HL-60 (cell line): ENCODE data around the gene KLHL26.

Experiments
- CTCF ChIP-seq: IDR thresholded peaks from one replicate; pipeline ENCODE4 v1.5.1; 2011; ENCODE audit warnings: low read length, control low read depth, inconsistent platforms; ENCODE audit not compliant: insufficient read depth
- GABPA ChIP-seq: IDR thresholded peaks from 2 replicates; pipeline ENCODE4 v1.6.1; 2012; ENCODE audit warnings: low read depth
- POLR2AphosphoS5 ChIP-seq: IDR thresholded peaks from 2 replicates; pipeline ENCODE4 v1.6.1; 2012; ENCODE audit warnings: low read depth
- REST ChIP-seq: IDR thresholded peaks from 2 replicates; pipeline ENCODE4 v1.6.1; 2012; ENCODE audit warnings: low read depth; ENCODE audit not compliant: insufficient replicate concordance
- SPI1 ChIP-seq: IDR thresholded peaks from 2 replicates; pipeline ENCODE4 v1.6.1; 2012; ENCODE audit warnings: low read depth, mild to moderate bottlenecking, borderline replicate concordance

GRCh38 chr19:18587962-18588610 is 48.7 kb upstream of the KLHL26 start:
- TF ChIP-seq REST (no peak), CTCF (no peak), POLR2AphosphoS5 (no peak), GABPA (no peak), SPI1 (no peak)
